ENCODE results near the gene FAM124A. TPM values are rescaled to one million over a fixed set of nuclear protein-coding genes. Genes with fewer than 3 reads are reported as not detected.

The FAM124A gene
- total RNA-seq, 3 donors from 2014 or later = 1.2 to 15.2 (median 2.1) TPM

DNA sequence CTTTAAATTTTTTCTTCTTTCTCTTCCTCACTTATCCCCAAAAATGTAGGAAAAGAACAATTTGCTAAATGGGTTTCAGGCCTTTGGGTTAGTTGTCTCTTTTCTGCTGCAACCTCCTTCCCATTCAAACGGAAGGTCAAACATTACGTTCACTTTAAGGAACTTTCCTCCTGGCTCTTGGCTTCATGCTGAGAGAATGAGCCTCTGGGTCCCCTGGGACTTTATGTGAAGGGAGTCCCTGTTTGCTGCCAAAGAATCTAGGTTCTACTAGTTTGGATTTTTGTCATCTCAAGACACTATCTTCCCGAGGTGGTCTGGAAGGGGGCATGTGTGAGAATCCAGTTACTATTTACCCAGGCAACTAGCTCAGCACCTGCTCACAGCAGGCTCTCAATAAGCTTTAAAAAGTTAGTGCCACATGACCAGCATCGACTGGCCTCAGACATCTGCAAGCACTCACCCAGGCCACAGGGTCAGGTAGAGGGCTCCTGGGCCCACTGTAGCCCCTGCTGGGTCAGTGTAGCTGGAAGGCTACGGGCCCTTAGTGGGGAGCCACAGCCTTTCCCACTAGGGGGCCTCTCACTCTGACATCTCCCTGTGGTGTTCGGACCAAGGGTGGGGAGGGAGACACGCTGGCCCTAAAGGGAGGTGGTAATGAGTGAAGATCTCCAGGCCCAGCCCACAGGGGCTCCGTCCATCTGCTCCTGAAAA lies 40.5 kb downstream of the FAM124A start:
- ATAC-seq = no peak
- H3K9me3 ChIP-seq = no peaks in the 10 kb centered on the region
- no peak for DNase-seq
- no peaks in the 10 kb centered on the region for H3K4me1 ChIP-seq (ENCODE audit: low read depth)
- H3K4me3 ChIP-seq = no peak overlapping the region
- TF ChIP-seq, protein P1, sequence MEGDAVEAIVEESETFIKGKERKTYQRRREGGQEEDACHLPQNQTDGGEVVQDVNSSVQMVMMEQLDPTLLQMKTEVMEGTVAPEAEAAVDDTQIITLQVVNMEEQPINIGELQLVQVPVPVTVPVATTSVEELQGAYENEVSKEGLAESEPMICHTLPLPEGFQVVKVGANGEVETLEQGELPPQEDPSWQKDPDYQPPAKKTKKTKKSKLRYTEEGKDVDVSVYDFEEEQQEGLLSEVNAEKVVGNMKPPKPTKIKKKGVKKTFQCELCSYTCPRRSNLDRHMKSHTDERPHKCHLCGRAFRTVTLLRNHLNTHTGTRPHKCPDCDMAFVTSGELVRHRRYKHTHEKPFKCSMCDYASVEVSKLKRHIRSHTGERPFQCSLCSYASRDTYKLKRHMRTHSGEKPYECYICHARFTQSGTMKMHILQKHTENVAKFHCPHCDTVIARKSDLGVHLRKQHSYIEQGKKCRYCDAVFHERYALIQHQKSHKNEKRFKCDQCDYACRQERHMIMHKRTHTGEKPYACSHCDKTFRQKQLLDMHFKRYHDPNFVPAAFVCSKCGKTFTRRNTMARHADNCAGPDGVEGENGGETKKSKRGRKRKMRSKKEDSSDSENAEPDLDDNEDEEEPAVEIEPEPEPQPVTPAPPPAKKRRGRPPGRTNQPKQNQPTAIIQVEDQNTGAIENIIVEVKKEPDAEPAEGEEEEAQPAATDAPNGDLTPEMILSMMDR (IDR thresholded peaks at IDR 0.05) = no peak
- intact Hi-C loops (cut with DNase I, micrococcal nuclease) = no loop called here
- no peaks in the 10 kb centered on the region for H3K36me3 ChIP-seq (ENCODE audit: low read depth)

DNA sequence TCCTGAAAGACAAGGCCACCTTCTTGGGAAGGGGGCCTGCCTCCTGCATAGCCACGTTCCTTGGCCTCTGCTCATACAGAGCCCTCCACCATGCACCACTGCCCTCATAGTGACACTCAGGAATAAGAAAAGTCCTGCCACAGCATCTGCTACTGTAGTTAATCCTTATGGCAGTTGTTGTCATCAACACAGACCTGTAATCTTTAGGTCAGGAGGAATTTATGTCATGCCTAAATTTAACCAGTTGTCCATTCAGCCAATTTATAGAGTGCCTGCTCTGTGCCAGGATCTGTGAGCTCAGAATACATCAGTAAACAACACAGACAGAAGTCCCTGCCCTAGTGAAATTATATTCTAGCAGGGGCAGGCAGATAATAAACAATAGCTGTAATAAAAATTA lies 44.4 kb downstream of the FAM124A start:
- intact Hi-C loops (cut with DNase I, micrococcal nuclease) = no loop called here
- H3K36me3 ChIP-seq (ENCODE audit: low read depth) = no peaks in the 10 kb centered on the region
- TF ChIP-seq, protein P1 (IDR thresholded peaks at IDR 0.05) = no peak
- H3K4me1 ChIP-seq (ENCODE audit: low read depth) = no peaks in the 10 kb centered on the region
- DNase-seq (no peak), ATAC-seq (no peak)
- no peak overlapping the region for H3K4me3 ChIP-seq
- no peaks in the 10 kb centered on the region for H3K9me3 ChIP-seq

DNA sequence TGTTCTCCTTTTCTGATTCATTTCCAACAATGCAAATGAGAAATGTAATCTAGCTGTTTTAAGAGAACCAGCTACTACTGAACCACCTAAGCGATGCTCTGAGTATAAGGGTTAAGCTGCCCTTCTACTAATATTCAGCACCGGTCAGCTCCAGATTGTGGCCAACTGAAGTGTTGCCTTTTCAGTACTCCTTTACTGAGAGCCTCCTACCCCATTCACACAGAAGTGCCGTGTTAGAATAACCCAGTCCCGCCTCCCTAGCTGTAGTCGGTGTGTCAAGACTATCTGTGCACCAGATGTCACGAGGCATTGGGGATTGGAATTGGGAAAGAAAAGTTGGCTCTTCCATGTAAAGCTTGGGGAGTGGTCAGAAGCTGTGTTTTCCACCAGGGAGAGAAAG lies 45.4 kb downstream of the FAM124A start:
- TF ChIP-seq, protein P1 (IDR thresholded peaks at IDR 0.05) = no peak
- H3K9me3 ChIP-seq = no peaks in the 10 kb centered on the region
- ATAC-seq = no peak
- H3K4me3 ChIP-seq = no peak overlapping the region
- no peak for DNase-seq
- no peaks in the 10 kb centered on the region for H3K4me1 ChIP-seq (ENCODE audit: low read depth)
- intact Hi-C loops (cut with DNase I, micrococcal nuclease) = no loop called here
- H3K36me3 ChIP-seq (ENCODE audit: low read depth) = no peaks in the 10 kb centered on the region

DNA sequence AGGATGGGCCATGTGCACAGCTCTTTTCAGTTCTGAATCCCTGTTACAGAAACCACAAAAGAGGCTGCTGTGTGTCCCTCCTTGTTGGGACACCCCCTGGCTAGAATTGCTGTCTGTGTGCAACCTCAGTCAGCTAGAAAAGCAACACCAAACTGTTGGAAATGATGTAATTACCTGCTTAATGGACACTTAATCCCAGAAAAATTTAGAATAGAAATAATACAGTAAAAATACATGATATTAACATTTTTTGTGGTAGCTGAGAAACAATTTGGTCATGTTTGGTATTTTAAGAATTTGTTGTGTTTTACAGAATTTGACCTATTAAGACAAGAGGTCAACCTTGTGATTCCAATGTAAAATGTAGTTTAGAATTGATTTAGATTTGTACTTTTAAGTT lies 46.8 kb downstream of the FAM124A start:
- intact Hi-C loops (cut with DNase I, micrococcal nuclease) = no loop called here
- ATAC-seq (no peak), DNase-seq (no peak)
- Histone ChIP-seq H3K9me3 (no peaks in the 10 kb centered on the region), H3K4me3 (no peak overlapping the region), H3K4me1 (ENCODE audit: low read depth) (no peaks in the 10 kb centered on the region), H3K36me3 (ENCODE audit: low read depth) (no peaks in the 10 kb centered on the region)
- TF ChIP-seq, protein P1 (IDR thresholded peaks at IDR 0.05) = no peak

DNA sequence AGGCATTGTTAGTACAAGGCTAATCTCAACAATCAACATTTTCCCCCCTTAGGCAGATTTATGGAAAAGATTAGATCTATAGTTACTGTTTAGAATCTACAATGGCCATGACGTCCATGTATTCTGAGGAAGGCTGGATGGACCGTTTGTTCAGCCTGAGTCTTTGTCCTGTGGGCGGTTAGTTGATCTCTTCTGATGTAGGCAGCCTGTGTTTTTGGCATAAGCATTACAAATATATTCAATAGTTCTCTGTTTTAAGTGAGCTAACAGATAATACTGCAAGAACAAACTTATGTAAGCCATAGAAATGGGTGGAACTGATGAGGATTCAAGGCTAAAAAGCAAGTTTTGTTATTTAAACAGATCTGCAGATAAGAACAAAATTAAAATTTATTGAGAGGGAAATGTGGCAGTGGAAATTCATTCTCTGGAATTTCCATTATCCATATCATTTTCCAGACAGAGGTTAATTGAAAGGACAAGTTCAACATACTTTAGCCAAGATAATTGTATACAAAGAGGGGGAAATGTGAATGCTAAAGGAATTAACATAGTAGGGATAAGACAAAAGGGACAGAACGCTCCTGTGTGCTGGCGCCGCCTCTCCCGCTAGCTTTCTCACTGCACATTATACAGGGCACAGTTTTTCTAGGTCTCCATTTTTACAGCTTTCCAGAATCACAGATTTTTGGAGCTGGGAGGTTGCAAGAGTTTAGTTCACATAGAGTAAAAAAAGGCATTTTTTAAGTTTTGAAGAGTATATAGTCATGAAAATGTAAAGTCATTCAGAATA lies 48.6 kb downstream of the FAM124A start:
- no peaks in the 10 kb centered on the region for H3K9me3 ChIP-seq
- H3K4me1 ChIP-seq (ENCODE audit: low read depth) = no peaks in the 10 kb centered on the region
- DNase-seq (no peak), ATAC-seq (no peak)
- intact Hi-C loops (cut with DNase I, micrococcal nuclease) = no loop called here
- no peaks in the 10 kb centered on the region for H3K36me3 ChIP-seq (ENCODE audit: low read depth)
- TF ChIP-seq, protein P1 (IDR thresholded peaks at IDR 0.05) = no peak
- H3K4me3 ChIP-seq = no peak overlapping the region
